OCI-LY7 (cell line): ENCODE measurements around the gene KIAA1210.

Experiments used
- EZH2phosphoT487 ChIP-seq: fragments of 200-600 bp; sonication (generic); IDR thresholded peaks from 2 replicates; pipeline ENCODE4 v1.6.1; 2018; ENCODE audit warnings: low read depth, borderline replicate concordance, mild to moderate bottlenecking, mixed run types, antibody characterized with exemption, low read length, moderate library complexity, mixed read lengths
- TF ChIP-seq, protein P1 (sequence below): fragments of 200-600 bp; sonication (generic); conservative IDR thresholded peaks from 2 replicates; pipeline ENCODE4 v1.5.1; 2014; ENCODE audit warnings: mild to moderate bottlenecking, antibody characterized with exemption, low read length, moderate library complexity, mixed read lengths

DNA sequence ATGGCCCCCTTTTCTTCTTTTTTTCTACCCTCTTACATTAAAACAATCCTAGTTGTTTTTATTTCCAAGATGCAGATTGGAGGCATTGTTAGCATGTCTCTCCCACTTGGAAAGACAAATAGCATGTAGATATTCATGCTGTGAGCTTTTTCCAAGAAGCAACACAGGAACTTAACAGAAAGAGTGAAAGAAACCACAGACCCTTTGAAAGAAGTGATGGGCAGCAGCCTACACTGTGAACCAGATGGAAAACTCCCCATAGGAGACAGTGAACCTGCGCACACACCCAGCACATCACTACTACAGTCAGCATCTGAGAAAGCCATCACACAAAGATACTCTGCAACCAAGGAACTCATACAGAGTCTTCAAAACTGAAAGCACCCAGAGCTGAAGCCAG lies 37.0 kb downstream of the KIAA1210 start:
- TF ChIP-seq, protein P1, sequence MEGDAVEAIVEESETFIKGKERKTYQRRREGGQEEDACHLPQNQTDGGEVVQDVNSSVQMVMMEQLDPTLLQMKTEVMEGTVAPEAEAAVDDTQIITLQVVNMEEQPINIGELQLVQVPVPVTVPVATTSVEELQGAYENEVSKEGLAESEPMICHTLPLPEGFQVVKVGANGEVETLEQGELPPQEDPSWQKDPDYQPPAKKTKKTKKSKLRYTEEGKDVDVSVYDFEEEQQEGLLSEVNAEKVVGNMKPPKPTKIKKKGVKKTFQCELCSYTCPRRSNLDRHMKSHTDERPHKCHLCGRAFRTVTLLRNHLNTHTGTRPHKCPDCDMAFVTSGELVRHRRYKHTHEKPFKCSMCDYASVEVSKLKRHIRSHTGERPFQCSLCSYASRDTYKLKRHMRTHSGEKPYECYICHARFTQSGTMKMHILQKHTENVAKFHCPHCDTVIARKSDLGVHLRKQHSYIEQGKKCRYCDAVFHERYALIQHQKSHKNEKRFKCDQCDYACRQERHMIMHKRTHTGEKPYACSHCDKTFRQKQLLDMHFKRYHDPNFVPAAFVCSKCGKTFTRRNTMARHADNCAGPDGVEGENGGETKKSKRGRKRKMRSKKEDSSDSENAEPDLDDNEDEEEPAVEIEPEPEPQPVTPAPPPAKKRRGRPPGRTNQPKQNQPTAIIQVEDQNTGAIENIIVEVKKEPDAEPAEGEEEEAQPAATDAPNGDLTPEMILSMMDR = no peak
- no peak for TF ChIP-seq EZH2phosphoT487
